K562 treated with DMSO at 1 percent for 24 hours (cell line): Measurements from ENCODE around the gene NONO. TPM values are rescaled to one million over a fixed set of nuclear protein-coding genes. Genes with fewer than 3 reads are reported as not detected.

Source experiments
- total RNA-seq: library from RNA; unstranded; fragments of 300-600 nt; gene quantifications from 2 replicates; pipeline ENCODE4 v1.2.3, GENCODE V29; 2022; ENCODE audit warnings: low read depth; ENCODE audit not compliant: insufficient read depth

The NONO gene, protein sequence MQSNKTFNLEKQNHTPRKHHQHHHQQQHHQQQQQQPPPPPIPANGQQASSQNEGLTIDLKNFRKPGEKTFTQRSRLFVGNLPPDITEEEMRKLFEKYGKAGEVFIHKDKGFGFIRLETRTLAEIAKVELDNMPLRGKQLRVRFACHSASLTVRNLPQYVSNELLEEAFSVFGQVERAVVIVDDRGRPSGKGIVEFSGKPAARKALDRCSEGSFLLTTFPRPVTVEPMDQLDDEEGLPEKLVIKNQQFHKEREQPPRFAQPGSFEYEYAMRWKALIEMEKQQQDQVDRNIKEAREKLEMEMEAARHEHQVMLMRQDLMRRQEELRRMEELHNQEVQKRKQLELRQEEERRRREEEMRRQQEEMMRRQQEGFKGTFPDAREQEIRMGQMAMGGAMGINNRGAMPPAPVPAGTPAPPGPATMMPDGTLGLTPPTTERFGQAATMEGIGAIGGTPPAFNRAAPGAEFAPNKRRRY
- total RNA-seq, result 324 and 330 TPM in 2 replicates

DNA sequence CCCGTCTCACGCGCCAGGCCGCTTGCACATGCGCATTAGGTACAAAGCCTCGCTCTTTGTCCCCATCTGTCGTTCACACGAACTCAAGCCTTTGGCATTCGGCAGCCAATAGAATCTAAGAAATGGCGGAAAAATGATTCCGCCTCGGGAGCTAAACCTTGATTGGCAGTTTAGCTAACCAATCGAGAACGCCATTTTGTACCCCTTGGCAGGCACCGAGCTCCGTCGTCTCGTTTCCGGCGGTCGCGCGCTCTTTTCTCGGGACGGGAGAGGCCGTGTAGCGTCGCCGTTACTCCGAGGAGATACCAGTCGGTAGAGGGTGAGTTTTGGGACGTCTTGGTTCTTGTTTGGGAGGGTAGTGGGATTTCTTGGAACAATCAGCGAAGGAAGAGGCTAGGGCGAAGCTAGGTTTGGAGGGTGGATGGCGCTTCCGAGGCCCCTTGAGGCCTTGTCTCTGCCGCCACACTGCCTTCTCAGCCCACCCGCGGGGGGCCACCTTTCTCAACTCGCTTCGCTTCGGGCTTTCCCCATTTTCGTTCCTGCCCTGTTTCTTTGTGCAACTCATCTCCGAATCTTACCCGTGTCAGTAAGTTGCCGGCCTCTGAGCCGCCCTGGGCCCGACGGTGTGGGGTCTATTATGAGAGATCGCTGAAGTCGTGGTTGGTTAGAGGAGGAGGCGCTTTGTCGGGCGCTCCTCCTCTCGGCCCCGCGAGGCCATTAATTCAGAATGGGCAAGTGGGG, at the start of gene NONO:
TSS of gene NONO (plus strand) at position 233 of the 741 bp plus-strand sequence. CDS start 7,003 bp downstream, outside the sequence.

DNA sequence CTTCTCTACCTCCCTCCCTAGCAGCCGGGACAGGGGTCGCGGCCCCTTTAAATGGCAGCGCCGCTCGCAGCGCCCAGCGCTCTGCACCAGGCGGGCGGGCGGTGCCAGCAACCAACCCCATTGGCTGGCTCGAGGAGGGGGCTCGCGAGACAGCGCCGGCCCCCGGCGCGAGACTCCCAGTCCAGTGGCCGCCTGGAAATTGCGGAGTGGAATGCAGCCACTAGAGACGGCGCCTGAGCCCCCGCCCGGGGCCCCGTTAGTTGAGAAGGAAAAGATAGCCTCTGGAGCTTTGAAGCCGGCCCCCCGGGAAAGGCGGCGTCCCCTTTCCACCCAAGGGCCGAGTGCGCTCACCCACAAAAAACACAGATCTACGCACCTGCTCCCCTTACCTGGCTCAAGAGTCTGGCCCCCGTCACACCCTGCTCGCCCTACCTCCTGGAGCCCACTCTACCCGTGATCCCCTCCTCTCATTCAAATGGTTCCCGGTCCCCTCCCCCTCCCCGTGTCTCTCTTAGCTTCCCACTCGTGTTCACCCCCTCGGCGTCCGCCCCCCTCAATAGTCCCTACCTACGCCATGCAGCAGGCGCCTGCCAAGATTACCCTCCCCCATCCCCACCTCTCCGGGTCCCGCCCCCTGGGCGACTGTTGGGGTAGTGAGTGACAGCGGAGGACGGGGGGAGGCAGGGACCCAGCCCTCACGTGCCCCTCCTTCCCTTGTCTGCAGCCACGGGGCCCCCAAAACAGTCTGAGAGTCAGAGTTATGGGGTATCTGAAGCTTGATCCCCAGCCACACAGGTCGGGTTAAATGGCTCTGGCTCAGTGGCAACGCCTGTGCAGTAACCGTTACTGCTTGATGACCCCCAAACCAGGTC, 29.1 kb upstream of the NONO start, which contains the start of gene ZMYM3:
TSS of gene ZMYM3 (minus strand) at position 49 of the 872 bp plus-strand sequence. CDS start 885 bp downstream, outside the sequence.

DNA sequence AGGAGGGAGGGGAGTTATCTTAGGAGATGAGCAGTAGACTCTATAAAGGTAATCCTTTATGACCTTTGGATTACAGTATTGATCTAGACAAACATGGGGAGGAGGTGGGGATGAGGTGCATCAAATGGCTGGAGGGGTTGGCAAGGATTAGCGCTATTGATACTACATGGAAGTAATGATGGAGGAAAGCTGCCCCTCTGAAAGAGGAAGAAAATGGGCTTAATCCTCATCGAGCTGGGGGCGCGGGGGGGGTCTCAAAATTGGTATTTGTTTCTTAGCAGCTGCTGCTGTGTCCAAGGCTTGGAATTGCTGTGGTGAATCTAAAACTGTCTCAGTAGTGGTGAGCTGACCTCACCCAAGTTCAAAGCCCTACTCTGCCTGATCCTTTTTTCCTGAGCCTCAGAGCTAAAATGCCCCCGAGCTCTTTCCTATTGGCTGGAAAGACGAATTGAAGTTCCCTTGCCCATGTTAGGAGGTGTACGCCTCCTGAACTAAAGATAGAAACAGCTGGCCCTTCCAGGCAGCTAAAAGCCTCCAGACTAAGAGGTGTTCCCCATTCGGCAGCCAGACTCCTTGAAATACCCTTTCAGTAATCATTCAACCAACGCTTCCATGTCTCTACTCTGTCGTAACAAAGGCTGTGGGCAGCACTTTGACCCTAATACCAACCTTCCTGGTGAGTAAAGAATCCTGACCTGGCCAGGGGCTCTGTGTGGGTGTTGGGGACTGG, 17.9 kb downstream of the NONO start, which contains the start of gene ITGB1BP2:
TSS of gene ITGB1BP2 (plus strand) at position 556 of the 730 bp plus-strand sequence. CDS start at position 613, 57 bp downstream.

Other genes with a start within 250 kb of the NONO start
- 34.7 and 37.1 TPM in 2 replicates for gene SNX12, start 215.3 kb upstream of the NONO start, total RNA-seq
- 23.0 and 29.0 TPM in 2 replicates for gene FOXO4, start 187.8 kb upstream of the NONO start, total RNA-seq
- gene CXorf65, start 176.9 kb upstream of the NONO start, total RNA-seq, result 1.0 TPM in 1 of 2 replicates, not detected in the other
- 9.4 and 9.7 TPM in 2 replicates for gene IL2RG, start 172.1 kb upstream of the NONO start, total RNA-seq
- gene MED12, start 165.0 kb upstream of the NONO start, total RNA-seq, result 31.6 and 35.0 TPM in 2 replicates
- 2.3 TPM in 2 replicates for gene NLGN3, start 138.8 kb upstream of the NONO start, total RNA-seq
- gene GJB1, start 60.4 kb upstream of the NONO start, total RNA-seq, result not detected in 2 replicates
- 25.1 and 27.4 TPM in 2 replicates for gene ZMYM3, start 29.5 kb upstream of the NONO start, total RNA-seq
- gene ITGB1BP2, start 18.1 kb downstream of the NONO start, total RNA-seq, result 0.72 TPM in 1 of 2 replicates, not detected in the other
- gene TAF1, start 82.7 kb downstream of the NONO start, total RNA-seq, result 15.4 and 17.9 TPM in 2 replicates
- gene OGT, start 249.5 kb downstream of the NONO start, total RNA-seq, result 45.8 and 46.7 TPM in 2 replicates